CMK (cell line): Measurements from ENCODE around the gene GAPDH.
"Not testable (repeated sequence)": the region's sequence is repeated elsewhere in the genome, so short reads cannot be mapped to it uniquely, and the experiment has no call there.

ENCODE experiments used
- DNase-seq: peaks from one replicate; pipeline ENCODE4 v3.0.0-alpha.2; 2010; ENCODE audit warnings: low read depth

The GAPDH gene

GRCh38 chr12:6563448-6564050 is 29.2 kb downstream of the GAPDH start:
- DNase-seq, result peak; percentile 39

GRCh38 chr12:6567112-6567670 is 32.9 kb downstream of the GAPDH start:
- DNase-seq, result no peak

GRCh38 chr12:6569312-6569711 is 35.0 kb downstream of the GAPDH start:
- no peak for DNase-seq

GRCh38 chr12:6569786-6570185 is 35.5 kb downstream of the GAPDH start:
- DNase-seq, result no peak

- DNase-seq, result peak; percentile 71
These were observed 36.1 kb downstream of the GAPDH start for GRCh38 chr12:6570264-6570887.

- no peak for DNase-seq
These were observed 38.7 kb downstream of the GAPDH start for GRCh38 chr12:6573001-6573400.

- no peak for DNase-seq
These were observed 40.4 kb downstream of the GAPDH start for GRCh38 chr12:6574576-6575295.

- DNase-seq, result no peak
These were observed 41.3 kb downstream of the GAPDH start for GRCh38 chr12:6575648-6576047.

GRCh38 chr12:6582196-6582595 is 47.9 kb downstream of the GAPDH start:
- DNase-seq, result no peak

- DNase-seq, result no peak
These were observed 48.6 kb downstream of the GAPDH start for GRCh38 chr12:6582959-6583358.

- no peak for DNase-seq
These were observed 50.0 kb downstream of the GAPDH start for GRCh38 chr12:6584293-6584692.

GRCh38 chr12:6586569-6586968 is 52.3 kb downstream of the GAPDH start:
- DNase-seq, result not testable (repeated sequence)
